Fibroblast of gingiva (primary cell): ENCODE measurements around the gene CST8.
"Not testable (repeated sequence)": the region's sequence is repeated elsewhere in the genome, so short reads cannot be mapped to it uniquely, and the experiment has no call there.

Experiments
- DNase-seq: peaks from one replicate; pipeline ENCODE4 v3.0.0-alpha.2; 2011; ENCODE audit warnings: low read depth

The CST8 gene, protein sequence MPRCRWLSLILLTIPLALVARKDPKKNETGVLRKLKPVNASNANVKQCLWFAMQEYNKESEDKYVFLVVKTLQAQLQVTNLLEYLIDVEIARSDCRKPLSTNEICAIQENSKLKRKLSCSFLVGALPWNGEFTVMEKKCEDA

GRCh38 chr20:23490817-23491216, at the start of gene CST8:
TSS of gene CST8 (plus strand) at chr20:23491117. CDS start at chr20:23491668, 551 bp downstream.
- DNase-seq, result no peak

GRCh38 chr20:23441850-23442313, 49.0 kb upstream of the CST8 start:
- peak; percentile 63 for DNase-seq

GRCh38 chr20:23442436-23442835, 48.5 kb upstream of the CST8 start:
- DNase-seq, result no peak

DNA sequence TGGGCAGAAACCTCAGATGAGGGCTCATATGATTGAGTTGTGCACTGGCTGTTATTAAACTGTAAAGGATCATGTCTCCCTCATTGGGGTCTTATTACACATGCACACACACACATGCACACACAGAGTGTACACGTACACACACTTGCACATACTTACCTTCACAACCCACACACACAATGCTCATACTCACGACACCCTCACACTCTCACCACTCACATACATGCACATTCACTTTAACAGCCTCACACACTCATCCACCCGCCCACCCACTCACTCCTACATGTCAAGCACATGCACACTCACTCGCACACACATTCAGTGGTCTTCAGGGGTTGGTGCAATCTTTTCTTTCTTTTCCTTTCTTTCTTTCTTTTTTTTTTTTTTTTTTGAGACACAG, 46.1 kb upstream of the CST8 start:
- DNase-seq, result no peak

DNA sequence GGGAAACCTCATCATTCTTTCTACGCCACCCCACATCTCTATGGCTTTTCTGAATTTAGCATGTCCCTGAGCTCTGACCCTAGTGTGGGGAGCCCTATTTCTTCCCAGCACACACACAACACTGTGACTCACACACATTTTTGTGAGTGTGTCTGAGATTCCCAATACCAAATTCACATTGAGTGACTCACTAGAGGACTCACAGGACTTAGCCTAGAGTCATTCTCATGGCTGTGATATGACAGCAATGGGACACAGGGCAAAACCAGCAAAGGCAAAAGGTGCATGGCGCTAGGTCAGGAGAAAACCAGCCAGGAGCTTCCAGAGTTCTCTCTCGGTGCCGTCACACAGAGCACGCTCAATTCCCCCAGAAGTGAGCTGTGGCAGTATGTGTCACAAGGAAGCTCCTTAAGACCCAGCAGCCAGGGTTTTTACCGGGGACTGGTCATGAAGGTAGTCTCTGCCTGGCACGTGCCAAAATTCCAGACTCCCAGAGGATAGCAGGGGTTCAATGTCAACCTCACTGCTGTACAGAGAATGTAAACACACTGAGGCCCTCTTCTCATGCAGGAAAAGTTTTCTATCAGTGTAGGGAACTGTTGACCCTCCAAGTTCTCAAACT, 45.2 kb upstream of the CST8 start:
- peak; percentile 36 for DNase-seq

DNA sequence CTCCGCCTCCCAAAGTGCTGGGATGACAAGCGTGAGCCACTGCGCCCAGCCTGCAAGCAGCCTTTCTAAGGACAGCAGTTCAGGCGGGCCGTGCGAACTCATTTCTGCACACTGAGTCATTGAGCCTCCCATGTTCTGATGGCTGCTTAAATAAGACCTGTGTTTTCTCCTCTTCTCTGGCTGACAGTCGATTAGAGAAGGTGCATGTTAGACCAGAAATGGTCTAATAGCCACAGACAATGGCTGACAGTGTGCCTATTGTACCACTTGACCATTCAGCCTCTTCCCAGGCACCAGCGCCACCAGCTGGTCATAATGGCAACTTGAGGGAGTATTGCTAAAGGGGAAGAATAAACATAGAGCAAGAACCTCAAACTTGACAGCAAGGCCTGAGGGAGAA, 44.4 kb upstream of the CST8 start:
- DNase-seq, result peak; percentile 17

DNA sequence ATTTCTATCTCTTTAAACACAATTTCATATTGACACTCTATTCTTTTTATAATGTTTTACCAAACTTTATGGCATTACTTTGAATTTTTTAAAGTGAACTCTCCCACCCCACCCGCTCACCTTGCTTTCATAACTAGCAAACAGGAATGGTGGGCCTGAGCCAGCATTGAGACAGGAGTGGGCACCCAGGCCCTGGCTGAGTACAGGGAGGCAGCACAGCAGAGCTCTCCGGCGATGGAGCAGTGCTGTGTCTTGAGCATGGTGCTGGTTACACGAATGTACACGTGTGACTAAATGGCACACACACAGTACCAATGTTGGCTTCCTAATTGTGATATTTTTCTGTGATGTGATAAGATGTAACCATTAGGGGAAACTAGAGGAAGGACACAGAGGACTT, 42.8 kb upstream of the CST8 start:
- DNase-seq, result no peak

GRCh38 chr20:23449421-23449820, 41.5 kb upstream of the CST8 start:
- DNase-seq, result no peak

DNA sequence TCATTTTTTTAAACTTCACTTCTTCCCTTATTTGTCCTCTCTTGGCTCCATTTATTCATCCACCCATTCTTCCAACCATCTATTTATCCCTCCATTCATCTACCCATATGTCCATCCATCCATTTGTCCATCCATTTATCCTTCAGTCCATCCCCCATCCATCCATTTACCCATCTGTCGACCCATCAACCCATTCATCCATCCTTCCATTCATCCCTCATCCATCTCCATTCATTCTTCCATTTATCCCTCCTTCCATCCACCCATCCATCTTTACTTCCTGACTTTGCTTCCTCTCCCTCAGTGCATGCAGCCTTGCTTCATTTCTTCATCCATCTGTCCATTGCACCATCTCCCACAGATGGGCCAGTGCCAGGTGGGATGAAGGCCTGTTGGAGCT, 40.0 kb upstream of the CST8 start:
- no peak for DNase-seq

DNA sequence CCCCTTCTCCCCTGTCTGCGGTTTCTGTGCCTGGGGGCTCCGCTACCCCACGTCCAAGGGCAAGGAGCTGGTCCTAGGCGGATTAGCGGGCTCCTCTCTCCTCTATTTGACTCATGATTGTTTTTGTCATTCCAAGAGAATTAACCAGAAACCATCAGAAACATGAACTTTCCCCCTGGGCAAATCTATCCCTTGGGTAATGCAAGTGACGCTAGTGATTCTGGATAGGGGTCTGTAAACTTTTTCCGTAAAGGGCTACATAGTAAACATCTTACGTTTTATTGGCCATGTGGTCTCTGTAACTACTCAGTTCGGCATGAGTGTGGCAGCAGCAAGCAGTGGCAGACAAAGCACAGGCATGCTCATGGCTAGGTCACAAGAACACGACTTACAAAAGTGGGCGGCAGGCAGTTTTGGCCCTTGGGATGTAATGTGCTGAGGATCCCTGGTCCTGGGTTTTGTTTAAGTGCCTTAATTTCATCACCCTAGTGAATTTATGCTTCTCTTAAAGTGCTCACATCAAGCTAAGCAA, 38.9 kb upstream of the CST8 start:
- no peak for DNase-seq

DNA sequence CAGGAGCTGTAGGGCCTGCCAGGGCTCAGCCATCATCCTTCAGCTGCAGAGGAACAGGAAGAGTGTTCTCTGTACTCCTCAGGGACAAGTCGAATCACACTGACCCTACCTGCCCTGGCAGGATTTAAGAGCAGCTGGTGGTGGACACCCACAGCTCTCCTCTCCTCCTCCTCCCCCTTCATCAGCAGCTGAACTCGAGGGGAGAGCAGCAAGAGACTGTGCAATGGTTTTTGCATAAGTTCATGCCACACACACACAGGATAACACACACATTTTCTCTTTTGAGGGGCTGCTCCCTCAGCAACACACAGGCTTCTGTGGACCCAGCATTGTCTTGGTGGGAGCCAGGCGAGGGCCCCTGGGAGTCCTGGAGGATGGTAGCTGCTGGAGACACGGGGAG, 38.1 kb upstream of the CST8 start, which contains the start of gene CST11:
CST11 (minus strand) TSS at position 101 of the 400 bp plus-strand sequence; CDS start at position 36, 65 bp downstream.
- no peak for DNase-seq

- DNase-seq, result no peak
These were observed 37.1 kb upstream of the CST8 start for GRCh38 chr20:23453549-23454543.

- no peak for DNase-seq
These were observed 36.1 kb upstream of the CST8 start for GRCh38 chr20:23454816-23455215.

- no peak for DNase-seq
These were observed 35.3 kb upstream of the CST8 start for GRCh38 chr20:23455639-23456038.

GRCh38 chr20:23456409-23456808, 34.5 kb upstream of the CST8 start:
- DNase-seq, result no peak

DNA sequence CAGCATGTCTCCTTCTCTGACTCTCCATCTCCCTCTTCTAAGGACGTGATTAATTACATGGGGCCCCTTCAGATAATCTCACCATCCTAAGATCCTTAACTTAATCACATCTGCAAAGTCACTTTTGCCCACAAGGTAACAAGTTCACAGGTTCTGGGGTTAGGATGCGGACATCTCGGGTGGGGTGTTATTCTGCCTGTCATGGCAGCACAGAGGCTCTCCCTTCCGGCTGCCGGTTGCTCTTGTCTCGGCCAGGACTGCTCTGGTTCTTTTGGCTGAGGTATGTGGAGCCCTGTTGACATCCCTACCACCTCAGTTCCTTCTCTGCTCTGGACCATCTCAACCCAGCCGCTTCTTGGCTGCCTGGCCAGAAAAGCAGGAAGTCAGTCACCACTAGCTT, 34.0 kb upstream of the CST8 start:
- no peak for DNase-seq

DNA sequence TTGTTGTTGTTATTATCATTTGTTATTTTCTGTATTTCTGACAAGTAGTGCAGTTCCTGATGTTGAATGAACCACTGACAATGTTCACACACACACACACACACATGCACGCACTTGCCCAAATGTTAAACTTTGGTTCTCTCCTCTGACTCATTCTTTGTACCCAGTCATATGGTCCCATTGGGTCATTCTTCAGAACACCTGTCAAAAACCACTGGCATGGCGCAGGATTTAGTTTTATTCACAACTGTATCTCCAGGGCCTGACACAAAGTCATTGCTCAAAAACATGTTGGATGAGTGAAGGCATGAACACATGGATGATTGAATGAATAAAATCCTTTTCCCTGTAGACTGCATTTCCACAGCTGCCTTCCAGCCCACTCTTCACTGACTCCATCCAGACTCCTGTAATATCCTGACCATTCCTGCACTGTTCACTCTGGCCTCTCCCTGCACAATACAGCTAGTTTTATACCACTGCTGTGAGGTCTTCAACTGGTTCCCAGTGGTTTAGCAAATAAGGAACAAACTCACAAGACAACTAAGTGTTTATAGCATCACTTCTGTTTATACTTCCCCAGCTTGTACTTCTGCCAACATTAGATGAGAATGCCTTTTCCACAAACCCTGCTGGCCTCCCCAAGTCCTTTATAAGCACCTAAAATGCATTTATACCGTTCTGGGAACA, 31.3 kb upstream of the CST8 start:
- no peak for DNase-seq

DNA sequence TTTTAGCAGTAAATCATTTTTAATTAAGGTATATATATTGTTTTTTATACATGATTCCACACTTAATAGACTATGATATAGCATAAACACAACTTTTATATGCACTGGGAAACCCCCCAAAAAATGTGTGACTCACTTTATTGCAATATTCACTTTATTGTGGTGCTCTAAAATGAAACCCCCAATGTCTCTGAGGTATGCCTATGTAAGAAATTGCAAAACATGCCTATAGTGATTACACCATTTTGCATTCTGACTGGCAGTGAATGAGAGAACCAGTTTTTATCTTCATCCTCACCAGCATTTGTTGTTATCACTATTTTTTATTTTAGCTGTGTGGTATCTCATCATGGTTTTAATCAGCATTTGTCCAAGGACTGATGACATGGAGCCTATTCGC, 29.7 kb upstream of the CST8 start:
- DNase-seq, result no peak

DNA sequence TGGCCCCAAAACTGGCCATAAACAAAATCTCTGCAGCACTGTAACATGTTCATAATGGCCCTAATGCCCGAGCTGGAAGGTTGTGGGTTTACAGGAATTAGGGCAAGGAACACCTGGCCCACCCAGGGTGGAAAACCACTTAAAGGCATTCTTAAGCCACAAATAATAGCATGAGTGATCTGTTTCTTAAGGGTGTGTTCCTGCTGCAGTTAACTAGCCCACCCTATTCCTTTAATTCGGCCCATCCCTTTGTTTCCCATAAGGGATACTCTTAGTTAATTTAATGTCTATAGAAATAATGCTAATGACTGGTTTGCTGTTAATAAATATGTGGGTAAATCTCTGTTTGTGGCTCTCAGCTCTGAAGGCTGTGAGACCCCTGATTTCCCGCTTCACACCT, 24.0 kb upstream of the CST8 start:
- DNase-seq, result not testable (repeated sequence)

DNA sequence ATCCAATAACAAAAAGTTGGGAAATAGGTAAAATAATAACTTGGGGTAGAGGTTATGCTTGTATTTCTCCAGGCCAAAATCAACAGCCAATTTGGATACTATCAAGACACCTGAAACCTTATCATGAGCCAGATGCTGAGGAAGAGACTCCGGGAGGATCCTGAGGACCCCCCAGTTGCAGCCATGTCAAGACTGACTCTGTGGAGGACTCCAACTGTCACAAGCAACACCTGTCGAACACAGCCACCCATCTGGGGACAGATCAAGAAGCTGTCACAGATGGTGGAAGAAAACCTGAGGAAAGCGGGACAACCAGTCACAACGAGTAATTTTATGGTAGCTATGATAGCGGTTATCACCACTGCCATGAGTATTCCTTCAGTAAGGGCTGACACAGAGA, 18.6 kb upstream of the CST8 start:
- DNase-seq, result not testable (repeated sequence)

DNA sequence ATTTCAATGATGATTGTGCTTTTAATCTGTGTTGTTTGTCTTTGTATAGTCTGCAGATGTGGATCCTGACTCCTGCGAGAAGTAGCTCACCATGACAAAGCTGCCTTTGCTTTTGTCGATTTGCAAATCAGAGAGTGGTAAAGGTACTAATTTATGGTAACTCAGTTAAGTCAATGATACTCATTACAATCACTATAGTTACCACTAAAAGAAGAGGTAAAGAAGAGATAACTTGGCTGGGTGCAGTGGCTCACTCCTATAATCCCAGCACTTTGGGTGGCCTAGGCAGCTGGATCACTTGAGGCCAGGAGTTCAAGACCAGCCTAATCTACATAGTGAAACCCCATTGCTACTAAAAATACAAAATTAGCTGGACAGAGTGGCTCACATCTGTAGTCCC, 17.6 kb upstream of the CST8 start:
- DNase-seq, result not testable (repeated sequence)

DNA sequence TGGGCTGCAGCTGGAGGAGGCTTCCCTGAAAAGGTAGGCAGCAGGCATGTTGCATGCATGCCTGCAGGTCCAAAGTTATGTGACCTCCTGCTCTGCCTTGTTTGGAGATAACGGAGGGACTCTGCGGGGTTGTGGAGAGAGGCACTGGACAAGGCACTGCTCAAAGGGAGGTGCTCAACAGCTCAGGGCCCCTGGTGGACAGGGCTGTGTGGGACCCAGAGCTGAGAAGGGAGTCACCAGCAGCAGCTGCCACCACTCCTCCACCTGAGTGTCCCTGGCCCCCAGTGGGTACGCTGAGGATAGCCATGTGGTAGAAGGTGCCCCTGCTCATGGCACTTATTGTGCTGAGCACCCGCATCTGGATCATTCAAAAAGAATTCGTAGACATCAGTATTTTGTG, 15.5 kb upstream of the CST8 start:
- no peak for DNase-seq
